GM23338 (cell line): ENCODE measurements around the gene PTPRB. TPM values are rescaled to one million over a fixed set of nuclear protein-coding genes. Genes with fewer than 3 reads are reported as not detected.

Experiments used
- ATAC-seq: fragments of 200-7000 bp; cut with Tn5 transposase; 3 replicates; pipeline ENCODE4 v1.9.1; 2020
- DNase-seq: peaks from one replicate; pipeline ENCODE4 v3.0.0-alpha.2; 2015; ENCODE audit warnings: low spot score
- H2AFZ ChIP-seq: fragments of 200-600 bp; sonication (generic); 2 replicates; pipeline ENCODE4 v1.8.0; 2016; ENCODE audit warnings: antibody characterized with exemption, mild to moderate bottlenecking, moderate library complexity
- H3F3A ChIP-seq: fragments of 200-600 bp; sonication (generic); replicated peaks from 2 replicates; pipeline ENCODE4 v1.8.0; 2017; ENCODE audit warnings: antibody characterized with exemption, mixed run types, low read depth
- H3K27ac ChIP-seq: fragments of 200-600 bp; sonication (generic); 2 replicates; pipeline ENCODE4 v1.6.1; 2016; ENCODE audit warnings: low read depth
- H3K27me3 ChIP-seq: fragments of 200-600 bp; sonication (generic); 2 replicates; pipeline ENCODE4 v1.8.0; 2016; ENCODE audit warnings: mild to moderate bottlenecking, mixed run types, moderate library complexity; ENCODE audit not compliant: insufficient read depth
- H3K36me3 ChIP-seq: fragments of 200-600 bp; sonication (generic); 2 replicates; pipeline ENCODE4 v1.8.0; 2016; ENCODE audit warnings: mild to moderate bottlenecking; ENCODE audit not compliant: insufficient read depth
- H3K4me1 ChIP-seq: fragments of 200-600 bp; sonication (generic); 2 replicates; pipeline ENCODE4 v1.8.0; 2016; ENCODE audit warnings: mild to moderate bottlenecking, moderate library complexity; ENCODE audit not compliant: insufficient read depth
- H3K4me2 ChIP-seq: fragments of 200-600 bp; sonication (generic); 2 replicates; pipeline ENCODE4 v1.7.1; 2017; ENCODE audit warnings: mixed run types
- H3K4me3 ChIP-seq: fragments of 200-600 bp; sonication (generic); 2 replicates; pipeline ENCODE4 v1.6.1; 2016; ENCODE audit warnings: mixed run types
- H3K79me2 ChIP-seq: fragments of 200-600 bp; sonication (generic); replicated peaks from 2 replicates; pipeline ENCODE4 v1.8.0; 2017; ENCODE audit warnings: mild to moderate bottlenecking; ENCODE audit not compliant: insufficient read depth
- H3K9me2 ChIP-seq: fragments of 200-600 bp; sonication (generic); 2 replicates; pipeline ENCODE4 v1.8.0; 2017; ENCODE audit not compliant: insufficient read depth
- H4K20me1 ChIP-seq: fragments of 200-600 bp; sonication (generic); replicated peaks from 2 replicates; pipeline ENCODE4 v1.8.0; 2017; ENCODE audit warnings: mild to moderate bottlenecking; ENCODE audit not compliant: insufficient read depth
- H3K27ac Mint-ChIP-seq: 2 replicates; pipeline ENCODE4 v1.8.0; 2020; ENCODE audit warnings: inconsistent platforms, mild to moderate bottlenecking, moderate library complexity, mixed read lengths
- H3K27me3 Mint-ChIP-seq: 3 replicates; pipeline ENCODE4 v1.8.0; 2022; ENCODE audit warnings: low read depth, mild to moderate bottlenecking, moderate library complexity, mixed read lengths, inconsistent platforms; ENCODE audit not compliant: insufficient read depth, poor library complexity
- H3K36me3 Mint-ChIP-seq: 3 replicates; pipeline ENCODE4 v1.8.0; 2021; ENCODE audit warnings: low read depth, mild to moderate bottlenecking, inconsistent platforms, moderate library complexity, mixed read lengths
- H3K4me1 Mint-ChIP-seq: 3 replicates; pipeline ENCODE4 v1.8.0; 2020; ENCODE audit warnings: mild to moderate bottlenecking, inconsistent platforms, mixed read lengths
- H3K4me3 Mint-ChIP-seq: 3 replicates; pipeline ENCODE4 v1.8.0; 2021; ENCODE audit warnings: moderate library complexity, mild to moderate bottlenecking, inconsistent platforms, mixed read lengths
- H3K9me3 Mint-ChIP-seq: 3 replicates; pipeline ENCODE4 v1.8.0; 2020; ENCODE audit warnings: moderate library complexity, mild to moderate bottlenecking, inconsistent platforms, mixed read lengths
- CREB1 ChIP-seq: fragments of 250-450 bp; sonication (Bioruptor Pico); IDR thresholded peaks from 2 replicates; pipeline ENCODE4 v1.5.0; 2020; ENCODE audit warnings: low read depth, mild to moderate bottlenecking, moderate library complexity
- ETS1 ChIP-seq: IDR thresholded peaks from 2 replicates; pipeline ENCODE4 v1.6.1; 2016; ENCODE audit warnings: antibody characterized with exemption
- EZH2 ChIP-seq: fragments of 200-600 bp; sonication (generic); IDR thresholded peaks from one replicate; pipeline ENCODE4 v1.8.0; 2017; ENCODE audit warnings: antibody characterized with exemption, mild to moderate bottlenecking, low read depth; ENCODE audit not compliant: unreplicated experiment
- EZH2phosphoT487 ChIP-seq: fragments of 200-600 bp; sonication (generic); IDR thresholded peaks from one replicate; pipeline ENCODE4 v1.8.1; 2018; ENCODE audit warnings: antibody characterized with exemption; ENCODE audit not compliant: unreplicated experiment
- JUNB ChIP-seq: IDR thresholded peaks from one replicate; pipeline ENCODE4 v1.6.1; 2016; ENCODE audit warnings: antibody characterized with exemption; ENCODE audit not compliant: unreplicated experiment
- NANOG ChIP-seq: IDR thresholded peaks from 2 replicates; pipeline ENCODE4 v1.6.1; 2016; ENCODE audit warnings: antibody characterized with exemption, borderline replicate concordance
- POLR2AphosphoS5 ChIP-seq: IDR thresholded peaks from 2 replicates; pipeline ENCODE4 v1.6.1; 2016; ENCODE audit warnings: antibody characterized with exemption, low read depth
- REST ChIP-seq: IDR thresholded peaks from one replicate; pipeline ENCODE4 v1.6.1; 2018; ENCODE audit warnings: antibody characterized with exemption; ENCODE audit not compliant: unreplicated experiment
- STAT1 ChIP-seq: IDR thresholded peaks from one replicate; pipeline ENCODE4 v1.6.1; 2016; ENCODE audit warnings: antibody characterized with exemption; ENCODE audit not compliant: unreplicated experiment
- ZNF114 ChIP-seq: fragments of 250-450 bp; sonication (Bioruptor Pico); IDR thresholded peaks from 2 replicates; pipeline ENCODE4 v1.5.0; 2020; ENCODE audit warnings: mild to moderate bottlenecking, moderate library complexity
- ZNF331 ChIP-seq: fragments of 250-450 bp; sonication (Bioruptor Pico); IDR thresholded peaks from 2 replicates; pipeline ENCODE4 v1.5.0; 2020; ENCODE audit warnings: low read depth, mild to moderate bottlenecking, moderate library complexity
- polyA plus RNA-seq: library from polyadenylated mRNA; unstranded; fragments of >200 nt; fragmentation: Nextera tagmentation; extraction: Ambion mirVana; gene quantifications from 2 replicates; pipeline ENCODE4 v1.2.1, GENCODE V29; 2016
- total RNA-seq: library from RNA; depleted of rRNA; stranded (reverse); fragments of >200 nt; shearing (Covaris generic); gene quantifications from 2 replicates; pipeline ENCODE4 v1.2.3, GENCODE V29; 2014
- TF ChIP-seq, protein P1 (sequence below), 2 experiments: fragments of 200-600 bp in 1 of 2; sonication (generic) in 1 of 2; conservative IDR thresholded peaks; 2 replicates each; pipeline versions ENCODE4 v1.5.1 to v1.6.1; 2016 to 2017; ENCODE audit warnings: antibody characterized with exemption in 2 of 2, low read depth in 2 of 2, mild to moderate bottlenecking in 2 of 2, moderate library complexity in 1 of 2
- TF ChIP-seq, protein P2 (sequence below): fragments of 250-450 bp; sonication (Bioruptor Pico); IDR thresholded peaks from 2 replicates; pipeline ENCODE4 v1.5.0; 2020; ENCODE audit warnings: mild to moderate bottlenecking, moderate library complexity

PTPRB gene
- total and polyA plus RNA-seq, 2 experiments from 2014 or later, result 0.13 to 1.7 TPM

DNA sequence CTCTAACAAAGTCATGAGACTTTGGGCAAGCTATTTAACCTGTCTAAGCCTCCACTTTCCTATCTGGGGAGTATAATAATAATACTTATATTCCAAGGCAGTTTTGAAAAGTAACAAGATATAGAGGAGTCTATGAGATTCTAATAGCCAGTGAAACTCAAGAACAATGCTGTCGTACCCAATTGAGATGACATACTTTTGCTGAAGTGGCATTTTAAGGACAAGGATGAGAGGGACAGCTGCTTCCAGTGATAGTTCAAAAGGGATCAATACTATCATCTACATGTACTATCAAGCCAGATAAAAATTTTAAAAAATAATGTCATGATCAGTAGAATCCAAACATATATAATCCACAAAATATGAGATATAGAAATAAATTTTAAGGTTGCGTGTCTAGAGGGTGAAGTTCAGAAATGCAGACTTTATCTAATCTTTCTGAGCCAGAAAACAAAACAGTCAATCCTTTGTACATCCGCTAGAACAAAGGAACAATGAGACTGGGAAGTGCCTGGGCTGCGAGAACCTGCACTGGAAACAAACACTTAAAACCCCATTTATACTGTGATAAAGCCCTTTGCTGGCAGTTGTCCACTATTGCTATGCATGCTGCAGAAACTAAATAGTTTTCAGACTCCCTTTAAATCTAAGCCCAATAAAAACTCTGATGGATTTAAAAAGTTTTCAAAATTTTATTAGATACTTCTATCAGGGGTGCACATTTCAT lies 38.6 kb downstream of the PTPRB start:
- H3K4me3 ChIP-seq, result no peak overlapping the region
- no peak overlapping the region for H3K27ac Mint-ChIP-seq
- H3K4me1 Mint-ChIP-seq, result no peaks in the 10 kb centered on the region
- no peak overlapping the region for H3K27ac ChIP-seq
- H3K4me2 ChIP-seq, result no peak overlapping the region
- no peaks in the 10 kb centered on the region for H3K27me3 Mint-ChIP-seq
- no peaks in the 10 kb centered on the region; the same call in 2 of the 3 replicates for H3K9me3 Mint-ChIP-seq
- DNase-seq, result no peak
- H3K79me2 ChIP-seq, result no peaks in the 10 kb centered on the region
- H2AFZ ChIP-seq, result no peak overlapping the region
- no peaks in the 10 kb centered on the region for H3K4me1 ChIP-seq
- H3K9me2 ChIP-seq, result no peaks in the 10 kb centered on the region; the same call in 1 of the 2 replicates
- peaks cover 4% of the 10 kb centered on the region; the same call in 1 of the 3 replicates for H3K36me3 Mint-ChIP-seq
- no peaks in the 10 kb centered on the region for H4K20me1 ChIP-seq
- H3K4me3 Mint-ChIP-seq, result no peak overlapping the region
- TF ChIP-seq NANOG (no peak), ETS1 (no peak), JUNB (no peak), CREB1 (CRISPR knock-in tag) (no peak), EZH2 (no peak), ZNF114 (CRISPR knock-in tag) (no peak), STAT1 (no peak), ZNF331 (no peak), POLR2AphosphoS5 (no peak), REST (no peak), EZH2phosphoT487 (no peak)
- TF ChIP-seq, protein P1, sequence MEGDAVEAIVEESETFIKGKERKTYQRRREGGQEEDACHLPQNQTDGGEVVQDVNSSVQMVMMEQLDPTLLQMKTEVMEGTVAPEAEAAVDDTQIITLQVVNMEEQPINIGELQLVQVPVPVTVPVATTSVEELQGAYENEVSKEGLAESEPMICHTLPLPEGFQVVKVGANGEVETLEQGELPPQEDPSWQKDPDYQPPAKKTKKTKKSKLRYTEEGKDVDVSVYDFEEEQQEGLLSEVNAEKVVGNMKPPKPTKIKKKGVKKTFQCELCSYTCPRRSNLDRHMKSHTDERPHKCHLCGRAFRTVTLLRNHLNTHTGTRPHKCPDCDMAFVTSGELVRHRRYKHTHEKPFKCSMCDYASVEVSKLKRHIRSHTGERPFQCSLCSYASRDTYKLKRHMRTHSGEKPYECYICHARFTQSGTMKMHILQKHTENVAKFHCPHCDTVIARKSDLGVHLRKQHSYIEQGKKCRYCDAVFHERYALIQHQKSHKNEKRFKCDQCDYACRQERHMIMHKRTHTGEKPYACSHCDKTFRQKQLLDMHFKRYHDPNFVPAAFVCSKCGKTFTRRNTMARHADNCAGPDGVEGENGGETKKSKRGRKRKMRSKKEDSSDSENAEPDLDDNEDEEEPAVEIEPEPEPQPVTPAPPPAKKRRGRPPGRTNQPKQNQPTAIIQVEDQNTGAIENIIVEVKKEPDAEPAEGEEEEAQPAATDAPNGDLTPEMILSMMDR (conservative IDR thresholded peaks at IDR 0.05; ENCODE audit: low read depth in 2 of 2), result no peak
- TF ChIP-seq, protein P2, sequence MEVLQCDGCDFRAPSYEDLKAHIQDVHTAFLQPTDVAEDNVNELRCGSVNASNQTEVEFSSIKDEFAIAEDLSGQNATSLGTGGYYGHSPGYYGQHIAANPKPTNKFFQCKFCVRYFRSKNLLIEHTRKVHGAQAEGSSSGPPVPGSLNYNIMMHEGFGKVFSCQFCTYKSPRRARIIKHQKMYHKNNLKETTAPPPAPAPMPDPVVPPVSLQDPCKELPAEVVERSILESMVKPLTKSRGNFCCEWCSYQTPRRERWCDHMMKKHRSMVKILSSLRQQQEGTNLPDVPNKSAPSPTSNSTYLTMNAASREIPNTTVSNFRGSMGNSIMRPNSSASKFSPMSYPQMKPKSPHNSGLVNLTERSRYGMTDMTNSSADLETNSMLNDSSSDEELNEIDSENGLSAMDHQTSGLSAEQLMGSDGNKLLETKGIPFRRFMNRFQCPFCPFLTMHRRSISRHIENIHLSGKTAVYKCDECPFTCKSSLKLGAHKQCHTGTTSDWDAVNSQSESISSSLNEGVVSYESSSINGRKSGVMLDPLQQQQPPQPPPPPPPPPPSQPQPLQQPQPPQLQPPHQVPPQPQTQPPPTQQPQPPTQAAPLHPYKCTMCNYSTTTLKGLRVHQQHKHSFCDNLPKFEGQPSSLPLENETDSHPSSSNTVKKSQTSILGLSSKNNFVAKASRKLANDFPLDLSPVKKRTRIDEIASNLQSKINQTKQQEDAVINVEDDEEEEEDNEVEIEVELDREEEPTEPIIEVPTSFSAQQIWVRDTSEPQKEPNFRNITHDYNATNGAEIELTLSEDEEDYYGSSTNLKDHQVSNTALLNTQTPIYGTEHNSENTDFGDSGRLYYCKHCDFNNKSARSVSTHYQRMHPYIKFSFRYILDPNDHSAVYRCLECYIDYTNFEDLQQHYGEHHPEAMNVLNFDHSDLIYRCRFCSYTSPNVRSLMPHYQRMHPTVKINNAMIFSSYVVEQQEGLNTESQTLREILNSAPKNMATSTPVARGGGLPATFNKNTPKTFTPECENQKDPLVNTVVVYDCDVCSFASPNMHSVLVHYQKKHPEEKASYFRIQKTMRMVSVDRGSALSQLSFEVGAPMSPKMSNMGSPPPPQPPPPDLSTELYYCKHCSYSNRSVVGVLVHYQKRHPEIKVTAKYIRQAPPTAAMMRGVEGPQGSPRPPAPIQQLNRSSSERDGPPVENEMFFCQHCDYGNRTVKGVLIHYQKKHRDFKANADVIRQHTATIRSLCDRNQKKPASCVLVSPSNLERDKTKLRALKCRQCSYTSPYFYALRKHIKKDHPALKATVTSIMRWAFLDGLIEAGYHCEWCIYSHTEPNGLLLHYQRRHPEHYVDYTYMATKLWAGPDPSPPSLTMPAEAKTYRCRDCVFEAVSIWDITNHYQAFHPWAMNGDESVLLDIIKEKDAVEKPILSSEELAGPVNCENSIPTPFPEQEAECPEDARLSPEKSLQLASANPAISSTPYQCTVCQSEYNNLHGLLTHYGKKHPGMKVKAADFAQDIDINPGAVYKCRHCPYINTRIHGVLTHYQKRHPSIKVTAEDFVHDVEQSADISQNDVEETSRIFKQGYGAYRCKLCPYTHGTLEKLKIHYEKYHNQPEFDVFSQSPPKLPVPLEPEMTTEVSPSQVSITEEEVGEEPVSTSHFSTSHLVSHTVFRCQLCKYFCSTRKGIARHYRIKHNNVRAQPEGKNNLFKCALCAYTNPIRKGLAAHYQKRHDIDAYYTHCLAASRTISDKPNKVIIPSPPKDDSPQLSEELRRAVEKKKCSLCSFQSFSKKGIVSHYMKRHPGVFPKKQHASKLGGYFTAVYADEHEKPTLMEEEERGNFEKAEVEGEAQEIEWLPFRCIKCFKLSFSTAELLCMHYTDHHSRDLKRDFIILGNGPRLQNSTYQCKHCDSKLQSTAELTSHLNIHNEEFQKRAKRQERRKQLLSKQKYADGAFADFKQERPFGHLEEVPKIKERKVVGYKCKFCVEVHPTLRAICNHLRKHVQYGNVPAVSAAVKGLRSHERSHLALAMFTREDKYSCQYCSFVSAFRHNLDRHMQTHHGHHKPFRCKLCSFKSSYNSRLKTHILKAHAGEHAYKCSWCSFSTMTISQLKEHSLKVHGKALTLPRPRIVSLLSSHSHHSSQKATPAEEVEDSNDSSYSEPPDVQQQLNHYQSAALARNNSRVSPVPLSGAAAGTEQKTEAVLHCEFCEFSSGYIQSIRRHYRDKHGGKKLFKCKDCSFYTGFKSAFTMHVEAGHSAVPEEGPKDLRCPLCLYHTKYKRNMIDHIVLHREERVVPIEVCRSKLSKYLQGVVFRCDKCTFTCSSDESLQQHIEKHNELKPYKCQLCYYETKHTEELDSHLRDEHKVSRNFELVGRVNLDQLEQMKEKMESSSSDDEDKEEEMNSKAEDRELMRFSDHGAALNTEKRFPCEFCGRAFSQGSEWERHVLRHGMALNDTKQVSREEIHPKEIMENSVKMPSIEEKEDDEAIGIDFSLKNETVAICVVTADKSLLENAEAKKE (CRISPR knock-in tag), result no peak
- no peaks in the 10 kb centered on the region for H3K36me3 ChIP-seq
- no peaks in the 10 kb centered on the region for H3K27me3 ChIP-seq
- no peak for ATAC-seq
- no peaks in the 10 kb centered on the region for H3F3A ChIP-seq
